ENCODE results near the gene RNPEP. TPM values are rescaled to one million over a fixed set of nuclear protein-coding genes. Genes with fewer than 3 reads are reported as not detected.

RNPEP gene
- total RNA-seq (57.6 and 57.9 TPM in 2 replicates), polyA plus RNA-seq (74.2 and 81.5 TPM in 2 replicates)

- peak; percentile 85 for DNase-seq (ENCODE audit: low spot score)
- no peaks in the 10 kb centered on the region for H3K9me3 ChIP-seq (ENCODE audit: low read depth)
- no peak for TF ChIP-seq EZH2 (IDR thresholded peaks at IDR 0.05; ENCODE audit: borderline replicate concordance)
- TF ChIP-seq EZH2phosphoT487 (IDR thresholded peaks at IDR 0.05; ENCODE audit: low read depth, severe bottlenecking, unreplicated experiment) = no peak
- TF ChIP-seq CTCF (IDR thresholded peaks at IDR 0.05; ENCODE audit: poor library complexity) = peak; percentile 12
- peak within 1 kb of the TSS; percentile 99 for H3K4me3 ChIP-seq
- no peaks in the 10 kb centered on the region for H3K9me2 ChIP-seq (replicated peaks; ENCODE audit: insufficient read depth)
- H3K27ac ChIP-seq = peak within 1 kb of the TSS; percentile 91
- WGBS (ENCODE audit: low lambda C conversion rate, missing lambda C conversion rate) = under 1% methylated on average over 41 of the region's 80 CpGs
- H3K4me2 ChIP-seq = peak within 1 kb of the TSS; percentile 84
- H3K27me3 ChIP-seq = no peaks in the 10 kb centered on the region
- peaks cover 16% of the 10 kb centered on the region for H4K20me1 ChIP-seq (ENCODE audit: insufficient read depth, poor library complexity, severe bottlenecking)
- peak within 1 kb of the TSS; percentile 66 for H2AFZ ChIP-seq
- H3K4me1 ChIP-seq (ENCODE audit: insufficient read depth) = peaks cover 9% of the 10 kb centered on the region
- H3K36me3 ChIP-seq (replicated peaks; ENCODE audit: insufficient read depth, low read depth) = no peaks in the 10 kb centered on the region
- H3K79me2 ChIP-seq = peaks cover 42% of the 10 kb centered on the region
Measured at GRCh38 chr1:201982623-201983379, at the start of gene RNPEP. Gene RNPEP, plus strand, starts transcription at chr1:201982648. Its CDS starts 19 bp downstream, at chr1:201982667.

GRCh38 chr1:201933840-201934430 is 48.5 kb upstream of the RNPEP start:
- TF ChIP-seq CTCF (IDR thresholded peaks at IDR 0.05; ENCODE audit: poor library complexity) = no peak
- TF ChIP-seq EZH2 (IDR thresholded peaks at IDR 0.05; ENCODE audit: borderline replicate concordance) = no peak
- no peak for TF ChIP-seq EZH2phosphoT487 (IDR thresholded peaks at IDR 0.05; ENCODE audit: low read depth, severe bottlenecking, unreplicated experiment)
- H3K9me2 ChIP-seq (replicated peaks; ENCODE audit: insufficient read depth) = no peaks in the 10 kb centered on the region
- 56% methylated on average over 5 of the region's 5 CpGs for WGBS (ENCODE audit: low lambda C conversion rate, missing lambda C conversion rate)
- H4K20me1 ChIP-seq (ENCODE audit: insufficient read depth, poor library complexity, severe bottlenecking) = no peaks in the 10 kb centered on the region
- no peaks in the 10 kb centered on the region for H3K36me3 ChIP-seq (replicated peaks; ENCODE audit: insufficient read depth, low read depth)
- no peaks in the 10 kb centered on the region for H3K27me3 ChIP-seq
- H3K79me2 ChIP-seq = no peaks in the 10 kb centered on the region
- no peaks in the 10 kb centered on the region for H3K4me1 ChIP-seq (ENCODE audit: insufficient read depth)
- no peak overlapping the region for H3K27ac ChIP-seq
- no peaks in the 10 kb centered on the region for H3K9me3 ChIP-seq (ENCODE audit: low read depth)
- H2AFZ ChIP-seq = no peak overlapping the region
- H3K4me3 ChIP-seq = no peak overlapping the region
- no peak for DNase-seq (ENCODE audit: low spot score)
- no peak overlapping the region for H3K4me2 ChIP-seq

- no peak for DNase-seq (ENCODE audit: low spot score)
- no peak overlapping the region for H3K4me2 ChIP-seq
- WGBS (ENCODE audit: low lambda C conversion rate, missing lambda C conversion rate) = 88% methylated on average over 5 of the region's 5 CpGs
- H3K27ac ChIP-seq = peak overlapping the region; percentile 62
- no peaks in the 10 kb centered on the region for H3K36me3 ChIP-seq (replicated peaks; ENCODE audit: insufficient read depth, low read depth)
- H4K20me1 ChIP-seq (ENCODE audit: insufficient read depth, poor library complexity, severe bottlenecking) = no peaks in the 10 kb centered on the region
- H2AFZ ChIP-seq = no peak overlapping the region
- no peaks in the 10 kb centered on the region for H3K27me3 ChIP-seq
- H3K9me3 ChIP-seq (ENCODE audit: low read depth) = no peaks in the 10 kb centered on the region
- no peaks in the 10 kb centered on the region for H3K79me2 ChIP-seq
- H3K4me3 ChIP-seq = no peak overlapping the region
- no peaks in the 10 kb centered on the region for H3K4me1 ChIP-seq (ENCODE audit: insufficient read depth)
- TF ChIP-seq EZH2phosphoT487 (IDR thresholded peaks at IDR 0.05; ENCODE audit: low read depth, severe bottlenecking, unreplicated experiment) (no peak), CTCF (IDR thresholded peaks at IDR 0.05; ENCODE audit: poor library complexity) (no peak)
- H3K9me2 ChIP-seq (replicated peaks; ENCODE audit: insufficient read depth) = no peaks in the 10 kb centered on the region
Measured at GRCh38 chr1:201937624-201938213, 44.7 kb upstream of the RNPEP start.

Data from hepatocyte (in vitro differentiated cells).